Naive B cell (primary cell): Measurements from ENCODE around the gene USP40. TPM values are rescaled to one million over a fixed set of nuclear protein-coding genes. Genes with fewer than 3 reads are reported as not detected.

Experiments used
- ATAC-seq, 2 donors: fragments of 150-1000 bp; cut with Tn5 transposase; 2 replicates each; pipeline ENCODE4 v1.10.0; 2021; ENCODE audit warnings: low read depth in 2 of 2, mild to moderate bottlenecking in 2 of 2, moderate library complexity in 2 of 2
- DNase-seq: peaks from one replicate; pipeline ENCODE4 v3.0.0; 2022
- H3K27ac Mint-ChIP-seq, 6 donors: one replicate each; pipeline ENCODE4 v1.8.0; 2020 to 2022; ENCODE audit warnings: mild to moderate bottlenecking in 6 of 6, mixed read lengths in 6 of 6, moderate library complexity in 5 of 6, inconsistent platforms in 2 of 6
- H3K27me3 Mint-ChIP-seq, 3 donors: one replicate each; pipeline ENCODE4 v1.8.0; 2021 to 2022; ENCODE audit warnings: mixed read lengths in 3 of 3, mild to moderate bottlenecking in 1 of 3
- H3K36me3 Mint-ChIP-seq, 2 donors: one replicate each; pipeline ENCODE4 v1.8.0; 2020 to 2022; ENCODE audit warnings: mixed read lengths in 2 of 2, inconsistent platforms in 1 of 2, mild to moderate bottlenecking in 1 of 2
- H3K4me1 Mint-ChIP-seq, 3 donors: one replicate each; pipeline ENCODE4 v1.8.0; 2020 to 2022; ENCODE audit warnings: mixed read lengths in 3 of 3, inconsistent platforms in 1 of 3, mild to moderate bottlenecking in 1 of 3, moderate library complexity in 1 of 3
- H3K4me3 Mint-ChIP-seq, 8 donors: one replicate each; pipeline ENCODE4 v1.8.0; 2020 to 2022; ENCODE audit warnings: mild to moderate bottlenecking in 8 of 8, mixed read lengths in 8 of 8, moderate library complexity in 8 of 8, inconsistent platforms in 2 of 8
- H3K9me3 Mint-ChIP-seq, 7 donors: one replicate each; pipeline ENCODE4 v1.8.0; 2020 to 2022; ENCODE audit warnings: mixed read lengths in 7 of 7, mild to moderate bottlenecking in 5 of 7, inconsistent platforms in 2 of 7, moderate library complexity in 1 of 7
- polyA plus RNA-seq, 6 donors: library from polyadenylated mRNA; unstranded; fragments of 300-500 nt; fragmentation: Illumina TruSeq; gene quantifications; one replicate each; pipeline ENCODE4 v1.2.3, GENCODE V29; 2021; ENCODE audit warnings: low read depth in 6 of 6

USP40 gene
- polyA plus RNA-seq, 6 donors from 2014 or later: 4.7 to 11.1 (median 8.1) TPM

DNA sequence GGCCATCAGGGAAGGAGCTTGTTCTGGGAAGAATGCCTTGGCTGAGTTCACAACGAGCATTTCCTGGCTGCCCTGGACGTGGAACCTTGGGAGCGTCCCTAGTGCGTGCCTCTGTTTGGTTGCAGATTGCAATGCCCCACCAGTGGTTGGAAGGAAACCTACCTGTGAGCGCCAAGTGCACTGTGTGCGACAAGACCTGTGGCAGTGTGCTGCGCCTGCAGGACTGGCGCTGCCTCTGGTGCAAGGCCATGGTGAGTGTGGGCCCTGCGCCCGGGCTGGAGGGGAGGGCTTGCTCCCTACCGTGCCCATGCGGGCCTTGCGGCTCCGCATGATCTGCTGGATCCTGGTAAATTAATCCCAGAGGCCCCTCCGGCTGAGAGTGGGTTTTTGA lies 130.4 kb downstream of the USP40 start:
- Mint-ChIP-seq H3K4me1 (peaks cover 37 to 63% (median 42%) of the 10 kb centered on the region in 3 donors), H3K9me3 (no peaks in the 10 kb centered on the region), H3K27me3 (no peaks in the 10 kb centered on the region), H3K4me3 (no peak overlapping the region), H3K27ac (peak overlapping the region in 1 of 6 donors; percentile 81), H3K36me3 (peaks cover 18 to 30% of the 10 kb centered on the region in 2 donors)
- ATAC-seq (no peak), DNase-seq (no peak)

DNA sequence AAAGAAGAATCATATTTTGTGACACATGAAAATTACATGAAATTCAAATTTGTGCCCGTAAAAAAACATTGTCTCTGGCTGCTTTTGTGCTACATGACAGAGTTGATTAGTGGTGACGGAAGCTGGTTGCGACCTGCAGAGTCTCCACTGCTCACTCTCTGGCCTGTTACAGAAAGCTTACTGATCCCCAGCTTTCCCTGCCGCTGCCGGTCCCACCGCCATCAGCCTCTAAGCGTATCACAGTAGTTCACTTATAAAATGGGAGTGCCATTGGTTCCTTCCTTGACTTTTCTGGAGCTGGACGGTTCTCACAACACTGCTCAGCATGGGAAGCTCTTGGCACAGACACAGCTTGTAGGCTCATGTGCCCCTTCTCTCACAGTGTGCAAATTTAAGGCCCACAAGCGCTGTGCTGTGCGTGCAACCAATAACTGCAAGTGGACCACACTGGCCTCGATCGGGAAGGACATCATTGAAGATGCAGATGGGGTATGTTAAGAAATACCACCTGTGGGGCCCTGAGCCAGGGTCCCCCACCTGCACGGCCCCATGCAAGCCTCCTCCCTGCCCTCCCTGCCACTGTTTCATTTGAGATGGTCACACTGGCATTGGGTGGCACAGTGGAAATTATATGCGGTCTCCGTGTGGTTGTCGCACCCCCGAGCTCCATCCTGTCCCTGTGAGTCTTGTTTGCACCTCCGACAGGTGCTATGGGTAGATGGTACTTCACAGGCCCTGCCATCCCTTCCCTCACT lies 131.0 kb downstream of the USP40 start:
- Mint-ChIP-seq H3K27ac (peak overlapping the region in 3 of 6 donors; percentile 24 to 84 (median 81)), H3K9me3 (no peaks in the 10 kb centered on the region), H3K4me3 (no peak overlapping the region), H3K4me1 (peaks cover 41 to 62% (median 41%) of the 10 kb centered on the region in 3 donors), H3K27me3 (no peaks in the 10 kb centered on the region), H3K36me3 (peaks cover 18 to 30% of the 10 kb centered on the region in 2 donors)
- ATAC-seq (no peak), DNase-seq (no peak)

DNA sequence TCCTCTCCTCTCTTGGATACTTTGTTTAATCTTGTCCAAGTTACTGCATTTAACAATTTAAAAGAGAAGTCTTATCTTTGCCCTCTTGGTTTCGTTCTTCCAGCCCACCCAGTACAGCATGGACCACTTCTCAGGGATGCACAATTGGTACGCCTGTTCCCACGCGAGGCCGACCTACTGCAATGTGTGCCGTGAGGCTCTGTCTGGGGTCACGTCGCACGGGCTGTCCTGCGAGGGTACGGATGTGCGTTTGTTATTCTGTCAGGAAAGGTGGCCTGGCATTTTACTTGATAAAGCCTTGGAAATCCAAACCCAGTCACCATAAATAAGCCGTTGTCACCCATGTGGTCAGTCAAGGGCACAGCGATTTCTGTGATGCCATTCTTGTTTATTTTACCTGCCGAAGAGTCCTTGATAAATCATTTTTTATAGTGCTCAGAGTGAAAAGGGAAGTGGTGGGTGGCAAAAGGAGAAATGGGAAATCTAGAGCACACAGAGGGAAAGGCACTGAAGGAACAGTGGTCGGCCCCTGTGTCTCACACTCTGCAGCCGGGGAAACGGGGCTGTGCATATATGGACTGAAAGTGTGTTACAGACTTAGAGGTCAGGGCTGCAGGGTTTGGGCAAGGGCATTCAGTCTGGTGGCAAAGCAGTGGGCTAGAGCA lies 131.8 kb downstream of the USP40 start:
- Mint-ChIP-seq H3K27ac (peak overlapping the region; percentile 9 to 84 (median 80)), H3K4me3 (peak overlapping the region in 1 of 8 donors; percentile 47)
- DNase-seq: no peak

DNA sequence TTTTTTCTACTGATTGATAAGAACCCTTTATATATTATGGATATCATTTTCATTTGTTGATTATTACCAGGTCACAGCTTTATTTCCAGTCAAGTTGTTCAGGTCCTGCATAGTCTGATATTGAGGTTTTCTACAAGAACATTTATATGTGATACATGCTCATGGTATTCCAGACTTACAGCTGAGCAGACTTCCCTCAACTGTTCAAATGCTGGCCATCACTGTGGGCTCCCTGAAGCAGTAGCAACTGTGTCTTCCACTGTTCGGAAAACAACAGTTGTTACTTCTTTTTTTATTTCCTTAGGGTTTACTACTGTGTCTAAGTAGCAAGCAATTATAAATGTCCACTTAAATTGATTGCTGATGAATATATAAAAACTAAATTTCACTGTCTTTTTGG lies 132.8 kb downstream of the USP40 start:
- ATAC-seq (no peak), DNase-seq (no peak)
- Mint-ChIP-seq H3K4me1 (peaks cover 45 to 68% (median 50%) of the 10 kb centered on the region in 3 donors), H3K9me3 (no peaks in the 10 kb centered on the region), H3K27ac (peak overlapping the region in 4 of 6 donors; percentile 20 to 84 (median 63)), H3K27me3 (no peaks in the 10 kb centered on the region), H3K4me3 (no peak overlapping the region), H3K36me3 (peaks cover 13 to 16% of the 10 kb centered on the region in 2 donors)

More for the DNA sequence above, 131.8 kb downstream of the USP40 start:
- Mint-ChIP-seq H3K9me3 (no peaks in the 10 kb centered on the region), H3K27me3 (no peaks in the 10 kb centered on the region), H3K36me3 (peaks cover 18 to 26% of the 10 kb centered on the region in 2 donors), H3K4me1 (peaks cover 41 to 63% (median 47%) of the 10 kb centered on the region in 3 donors)
- peak; percentile 42 to 80 for ATAC-seq

DNA sequence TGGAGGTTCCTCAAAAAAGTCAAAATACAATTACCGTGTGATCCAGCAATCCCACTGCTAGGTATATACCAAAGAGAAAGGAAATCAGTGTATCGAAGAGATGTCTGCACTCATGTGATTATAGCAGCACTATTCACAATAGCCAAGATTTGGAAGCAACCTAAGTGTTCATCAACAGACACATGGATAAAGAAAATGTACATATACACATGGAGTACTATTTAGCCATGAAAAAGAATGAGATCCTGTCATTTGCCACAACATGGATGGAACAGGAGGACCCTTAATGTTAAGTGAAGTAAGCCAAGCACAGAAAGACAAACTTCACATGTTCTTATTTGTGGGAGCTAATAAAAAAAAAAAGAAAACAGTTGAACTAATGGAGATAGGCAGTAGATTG lies 133.6 kb downstream of the USP40 start:
- DNase-seq: no peak
- Mint-ChIP-seq H3K4me3 (no peak overlapping the region), H3K4me1 (peaks cover 48 to 72% (median 56%) of the 10 kb centered on the region in 3 donors), H3K36me3 (peaks cover 10 to 14% of the 10 kb centered on the region in 2 donors), H3K27me3 (no peaks in the 10 kb centered on the region), H3K27ac (peak overlapping the region in 4 of 6 donors; percentile 44 to 84 (median 50)), H3K9me3 (no peaks in the 10 kb centered on the region)
- ATAC-seq: no peak

DNA sequence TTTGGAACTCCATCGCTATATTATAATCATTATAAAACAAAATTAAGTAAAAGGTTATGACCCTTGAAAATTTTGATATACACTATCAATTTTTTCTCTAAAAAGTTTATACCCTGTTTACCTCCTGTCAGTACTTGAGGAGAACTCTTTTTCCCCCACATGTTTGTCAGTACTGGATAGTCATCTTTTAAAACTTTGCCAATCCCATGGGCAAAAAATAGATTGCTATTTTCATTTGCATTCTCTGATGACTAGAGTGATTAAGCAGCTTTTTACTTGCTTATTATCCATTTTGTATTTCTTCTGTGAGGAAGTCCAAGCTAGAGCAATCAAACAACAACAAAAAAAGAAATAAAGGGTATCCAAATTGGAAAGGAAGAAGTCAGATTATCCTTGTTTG lies 135.9 kb downstream of the USP40 start:
- peaks cover 65 to 94% (median 77%) of the 10 kb centered on the region in 3 donors for H3K4me1 Mint-ChIP-seq
- ATAC-seq: no peak
- DNase-seq: no peak
- H3K27ac Mint-ChIP-seq: peak overlapping the region in 3 of 6 donors; percentile 40 to 95 (median 82)
- peaks cover 16 to 27% of the 10 kb centered on the region in 2 donors for H3K36me3 Mint-ChIP-seq
- peaks cover 0 to 2% (median 0%) of the 10 kb centered on the region in 7 donors for H3K9me3 Mint-ChIP-seq
- no peaks in the 10 kb centered on the region for H3K27me3 Mint-ChIP-seq
- no peak overlapping the region for H3K4me3 Mint-ChIP-seq

DNA sequence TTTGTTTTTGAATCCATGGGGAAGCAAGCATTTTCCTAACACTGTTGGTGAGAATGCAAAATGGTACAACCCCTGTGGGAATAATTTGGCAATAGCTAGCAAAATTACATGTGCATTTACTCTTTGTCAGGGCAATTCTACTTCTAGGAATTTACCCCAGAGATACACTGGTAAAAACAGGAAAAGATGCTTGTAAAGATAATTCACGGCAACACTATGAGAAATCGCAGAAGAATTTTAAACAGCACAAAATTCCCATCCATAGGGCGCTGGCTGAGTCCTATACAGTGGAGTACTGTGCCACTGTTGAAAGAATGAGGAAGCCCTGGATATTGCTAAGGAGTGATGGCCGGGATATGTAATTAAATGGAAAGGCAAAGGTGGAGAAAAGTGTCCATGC lies 136.5 kb downstream of the USP40 start:
- Mint-ChIP-seq H3K27ac (peak overlapping the region in 3 of 6 donors; percentile 56 to 95 (median 74)), H3K9me3 (peaks cover 0 to 2% (median 0%) of the 10 kb centered on the region in 7 donors), H3K4me3 (no peak overlapping the region), H3K36me3 (peaks cover 16 to 27% of the 10 kb centered on the region in 2 donors), H3K27me3 (no peaks in the 10 kb centered on the region), H3K4me1 (peaks cover 66 to 91% (median 76%) of the 10 kb centered on the region in 3 donors)
- ATAC-seq: no peak
- no peak for DNase-seq

DNA sequence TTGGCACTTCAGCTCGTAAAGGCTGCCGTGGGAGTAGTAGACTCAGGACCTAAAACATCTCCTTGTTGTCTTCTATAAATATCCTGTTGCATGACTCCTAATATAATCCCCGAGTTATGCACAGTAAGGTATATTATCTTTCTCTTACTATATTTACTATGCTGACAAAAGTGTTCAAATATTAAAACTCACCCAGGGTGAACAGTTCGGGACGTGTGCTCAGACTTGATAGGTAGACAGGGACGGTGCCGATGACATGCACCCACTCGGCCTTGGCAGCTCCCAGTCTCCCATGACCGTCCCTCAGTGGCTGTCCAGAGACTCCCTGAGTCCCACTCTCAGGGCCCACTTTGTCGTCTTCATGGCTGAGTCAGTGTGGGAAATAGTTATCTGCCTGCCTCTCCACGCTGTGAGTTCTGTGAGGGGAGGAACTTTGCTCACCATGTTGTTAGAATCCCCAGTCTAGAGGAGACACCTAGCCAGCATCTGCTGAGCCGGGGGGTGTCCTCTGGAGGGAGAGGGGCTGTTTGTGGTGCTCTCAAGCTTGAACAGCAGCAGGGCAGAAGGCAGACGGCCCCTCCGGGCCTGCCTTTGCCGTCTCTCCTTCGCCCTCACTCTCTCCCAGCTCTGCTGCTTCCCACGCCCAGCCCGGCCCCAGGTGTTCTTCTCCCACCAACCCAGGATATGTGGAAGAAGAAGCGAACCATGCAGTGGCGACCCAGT lies 137.2 kb downstream of the USP40 start:
- Mint-ChIP-seq H3K9me3 (peaks cover 0 to 2% (median 0%) of the 10 kb centered on the region in 7 donors), H3K27ac (peak overlapping the region; percentile 56 to 95 (median 75)), H3K36me3 (peaks cover 11 to 21% of the 10 kb centered on the region in 2 donors), H3K27me3 (no peaks in the 10 kb centered on the region), H3K4me3 (no peak overlapping the region), H3K4me1 (peaks cover 62 to 85% (median 75%) of the 10 kb centered on the region in 3 donors)
- ATAC-seq: no peak
- DNase-seq: no peak

DNA sequence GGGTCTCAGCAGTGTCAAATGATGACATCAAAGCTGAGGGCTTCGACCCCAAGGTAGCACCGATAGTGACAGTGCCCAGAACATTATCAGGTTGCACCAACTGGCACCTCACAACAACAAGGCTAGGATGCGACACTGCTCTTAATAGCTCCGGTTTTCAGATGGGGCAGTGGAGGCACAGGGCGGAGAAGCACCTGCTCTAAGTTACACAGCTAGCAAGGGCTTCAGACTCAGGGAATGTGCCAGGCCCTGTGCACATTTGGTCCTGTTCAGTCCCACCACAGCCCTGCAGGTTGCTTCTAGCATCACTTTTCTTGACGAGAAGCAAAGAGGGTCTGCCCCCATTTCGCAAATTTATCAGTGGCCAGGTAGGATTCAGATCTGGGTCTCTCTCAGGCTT lies 138.1 kb downstream of the USP40 start:
- H3K4me1 Mint-ChIP-seq: peaks cover 66 to 85% (median 78%) of the 10 kb centered on the region in 3 donors
- H3K36me3 Mint-ChIP-seq: peaks cover 11 to 21% of the 10 kb centered on the region in 2 donors
- peaks cover 0 to 2% (median 0%) of the 10 kb centered on the region in 7 donors for H3K9me3 Mint-ChIP-seq
- no peak overlapping the region for H3K4me3 Mint-ChIP-seq
- peak overlapping the region in 2 of 6 donors; percentile 69 to 95 for H3K27ac Mint-ChIP-seq
- no peaks in the 10 kb centered on the region for H3K27me3 Mint-ChIP-seq
- DNase-seq: no peak
- ATAC-seq: no peak

DNA sequence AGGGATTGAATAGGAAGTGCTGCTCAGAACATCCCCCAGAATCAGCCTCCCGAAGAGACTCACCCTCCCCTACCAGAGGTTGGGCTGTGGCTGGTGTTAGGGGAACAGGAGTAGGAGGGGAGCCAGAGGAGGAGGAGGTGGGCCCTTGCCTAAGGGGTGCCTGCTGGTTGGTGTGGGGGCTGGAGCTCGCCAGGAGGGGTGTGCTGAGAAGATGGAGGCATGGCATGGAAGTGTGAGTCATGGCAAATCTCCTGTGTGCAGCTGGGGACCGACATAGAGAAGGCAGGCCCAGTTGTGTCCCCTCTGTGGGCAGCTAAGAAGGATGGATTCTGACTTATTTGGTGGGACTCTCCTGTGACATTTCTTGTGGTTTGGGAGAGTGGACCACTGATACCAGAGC lies 138.6 kb downstream of the USP40 start:
- Mint-ChIP-seq H3K4me3 (peak overlapping the region in 3 of 8 donors; percentile 12 to 56 (median 39)), H3K4me1 (peaks cover 66 to 85% (median 79%) of the 10 kb centered on the region in 3 donors), H3K27ac (peak overlapping the region in 4 of 6 donors; percentile 69 to 95 (median 81)), H3K27me3 (no peaks in the 10 kb centered on the region), H3K9me3 (peaks cover 0 to 2% (median 0%) of the 10 kb centered on the region in 7 donors), H3K36me3 (peaks cover 9 to 19% of the 10 kb centered on the region in 2 donors)
- DNase-seq (no peak), ATAC-seq (no peak)

DNA sequence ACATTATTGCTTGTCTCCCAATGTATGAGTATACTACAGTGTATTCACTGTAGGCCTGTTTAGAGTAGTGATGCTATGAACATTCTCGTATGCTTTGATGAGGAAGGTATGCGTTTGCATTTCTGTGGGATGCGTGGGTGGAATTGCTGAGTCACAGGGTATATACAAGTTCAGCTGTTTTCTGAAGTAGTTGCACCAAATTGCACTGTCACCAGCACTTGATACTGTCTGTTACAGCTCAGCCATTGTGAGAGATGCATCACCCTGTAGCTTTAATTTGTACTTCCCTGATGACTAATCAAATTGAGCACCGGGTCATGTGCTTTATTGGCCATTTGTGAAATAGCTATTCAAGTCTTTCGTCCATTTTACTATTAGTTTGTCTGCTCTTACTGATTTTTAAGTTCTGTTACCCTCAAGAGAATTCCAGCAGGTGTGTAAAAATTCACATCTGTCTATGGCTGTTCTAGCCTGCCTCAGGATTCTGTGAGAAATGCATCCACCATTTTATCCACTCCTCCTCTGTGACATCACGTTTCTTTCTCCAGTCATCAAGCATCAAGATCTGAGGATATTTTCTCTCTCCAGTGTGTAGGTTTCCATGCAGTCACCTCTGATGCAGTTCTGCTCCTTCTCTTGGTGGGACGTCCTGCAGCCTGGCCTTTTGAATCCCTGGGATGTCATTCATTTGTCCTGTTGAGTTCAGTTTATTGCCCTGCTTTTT lies 139.8 kb downstream of the USP40 start:
- no peak for DNase-seq
- ATAC-seq: no peak
- H3K4me3 Mint-ChIP-seq: peak overlapping the region in 1 of 8 donors; percentile 57
- H3K27me3 Mint-ChIP-seq: no peaks in the 10 kb centered on the region
- peaks cover 69 to 89% (median 85%) of the 10 kb centered on the region in 3 donors for H3K4me1 Mint-ChIP-seq
- H3K9me3 Mint-ChIP-seq: peaks cover 0 to 2% (median 0%) of the 10 kb centered on the region in 7 donors
- H3K36me3 Mint-ChIP-seq: peaks cover 5 to 14% of the 10 kb centered on the region in 2 donors
- peak overlapping the region in 5 of 6 donors; percentile 3 to 95 (median 58) for H3K27ac Mint-ChIP-seq
